ENCODE data around the gene USP7. TPM values are rescaled to one million over a fixed set of nuclear protein-coding genes. Genes with fewer than 3 reads are reported as not detected.

Gene USP7
- total RNA-seq, 6 donors from 2014 or later: 68.2 to 122 (median 72.2) TPM

DNA sequence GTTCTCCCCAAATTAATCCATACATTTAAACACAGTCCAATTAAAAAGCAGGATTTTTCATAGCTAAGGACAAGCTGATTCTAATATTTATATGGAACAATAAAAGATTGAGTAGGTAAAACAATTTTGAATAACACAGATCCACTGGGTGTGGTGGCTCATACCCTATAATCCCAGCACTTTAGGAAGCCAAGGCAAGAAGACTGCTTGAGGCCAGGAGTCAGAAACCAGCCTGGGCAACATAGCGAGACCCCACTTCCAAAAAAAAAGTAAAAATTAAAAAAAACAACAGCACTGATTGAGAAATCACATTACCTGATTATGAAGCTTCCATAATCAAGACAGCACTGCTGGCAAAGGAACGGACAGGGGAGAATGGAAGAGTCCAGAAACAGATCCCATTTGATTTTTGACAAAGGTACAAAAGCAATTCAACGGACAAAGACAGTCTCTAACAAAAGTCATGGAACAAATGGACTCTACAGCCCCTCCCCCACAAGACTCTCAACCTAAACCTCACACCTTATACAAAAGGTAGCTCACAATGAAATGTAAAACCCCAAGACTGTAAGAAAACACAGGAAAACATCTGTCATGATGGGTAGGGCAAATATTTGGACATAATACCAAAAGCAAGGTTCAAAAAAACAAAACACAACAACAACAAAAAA, 17.9 kb downstream of the USP7 start:
- no peaks in the 10 kb centered on the region for H3K9me3 ChIP-seq
- ATAC-seq (ENCODE audit: low FRiP score in 2 of 2): no peak
- H3K27me3 ChIP-seq: no peaks in the 10 kb centered on the region
- peaks cover 57 to 90% (median 80%) of the 10 kb centered on the region in 4 donors for H3K4me1 ChIP-seq
- 85 to 89% methylated on average over 3 of the region's 3 CpGs for WGBS, 2 donors
- H3K27ac ChIP-seq: no peak overlapping the region
- no peak overlapping the region for H3K4me3 ChIP-seq
- no peak for DNase-seq
- TF ChIP-seq EP300 (IDR thresholded peaks at IDR 0.05): no peak
- no peak for TF ChIP-seq POLR2A (IDR thresholded peaks at IDR 0.05)
- TF ChIP-seq, protein P1, sequence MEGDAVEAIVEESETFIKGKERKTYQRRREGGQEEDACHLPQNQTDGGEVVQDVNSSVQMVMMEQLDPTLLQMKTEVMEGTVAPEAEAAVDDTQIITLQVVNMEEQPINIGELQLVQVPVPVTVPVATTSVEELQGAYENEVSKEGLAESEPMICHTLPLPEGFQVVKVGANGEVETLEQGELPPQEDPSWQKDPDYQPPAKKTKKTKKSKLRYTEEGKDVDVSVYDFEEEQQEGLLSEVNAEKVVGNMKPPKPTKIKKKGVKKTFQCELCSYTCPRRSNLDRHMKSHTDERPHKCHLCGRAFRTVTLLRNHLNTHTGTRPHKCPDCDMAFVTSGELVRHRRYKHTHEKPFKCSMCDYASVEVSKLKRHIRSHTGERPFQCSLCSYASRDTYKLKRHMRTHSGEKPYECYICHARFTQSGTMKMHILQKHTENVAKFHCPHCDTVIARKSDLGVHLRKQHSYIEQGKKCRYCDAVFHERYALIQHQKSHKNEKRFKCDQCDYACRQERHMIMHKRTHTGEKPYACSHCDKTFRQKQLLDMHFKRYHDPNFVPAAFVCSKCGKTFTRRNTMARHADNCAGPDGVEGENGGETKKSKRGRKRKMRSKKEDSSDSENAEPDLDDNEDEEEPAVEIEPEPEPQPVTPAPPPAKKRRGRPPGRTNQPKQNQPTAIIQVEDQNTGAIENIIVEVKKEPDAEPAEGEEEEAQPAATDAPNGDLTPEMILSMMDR (IDR thresholded peaks at IDR 0.05): no peak
- no peak for TF ChIP-seq POLR2AphosphoS5 (IDR thresholded peaks at IDR 0.05)
- no peaks in the 10 kb centered on the region for H3K36me3 ChIP-seq

DNA sequence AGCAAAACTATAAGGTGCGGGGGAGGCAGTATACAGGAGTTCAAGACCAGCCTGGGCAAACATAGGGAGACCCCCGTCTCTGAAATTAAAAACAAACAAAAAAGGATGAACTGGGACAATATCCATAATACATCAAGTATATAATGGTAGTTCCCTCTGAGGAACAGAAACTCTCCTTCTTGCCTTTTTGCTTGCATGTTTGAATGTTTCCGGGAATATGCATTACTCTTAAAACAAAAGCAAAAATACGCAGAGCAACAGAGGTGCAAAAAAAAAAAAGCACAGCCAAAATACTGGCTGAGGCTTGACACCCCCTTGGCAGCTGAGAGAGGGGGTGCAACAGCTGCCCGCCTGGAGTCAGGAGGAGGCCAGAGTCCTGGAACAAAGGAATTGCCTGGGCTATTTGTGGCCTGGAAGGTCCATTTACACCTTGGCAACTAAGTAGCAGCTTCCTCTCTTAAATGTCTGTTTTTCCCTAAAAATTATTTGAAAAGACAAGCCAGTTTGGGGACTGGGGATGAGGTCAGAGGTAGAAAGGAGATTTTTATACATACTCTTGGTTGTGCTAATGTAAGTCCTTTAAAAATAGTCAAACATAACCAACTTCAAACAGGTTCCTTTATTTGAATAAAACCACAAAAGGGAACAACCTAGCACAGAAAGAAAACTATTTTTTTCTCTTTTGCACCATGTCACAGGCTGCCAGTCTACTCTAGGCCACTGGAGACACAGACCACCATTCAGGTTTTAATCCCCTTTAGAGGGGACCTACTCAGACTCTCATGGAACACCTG, 19.5 kb downstream of the USP7 start:
- TF ChIP-seq EP300 (IDR thresholded peaks at IDR 0.05) (no peak), POLR2AphosphoS5 (IDR thresholded peaks at IDR 0.05) (no peak), POLR2A (IDR thresholded peaks at IDR 0.05) (no peak)
- TF ChIP-seq, protein P1 (IDR thresholded peaks at IDR 0.05): no peak

DNA sequence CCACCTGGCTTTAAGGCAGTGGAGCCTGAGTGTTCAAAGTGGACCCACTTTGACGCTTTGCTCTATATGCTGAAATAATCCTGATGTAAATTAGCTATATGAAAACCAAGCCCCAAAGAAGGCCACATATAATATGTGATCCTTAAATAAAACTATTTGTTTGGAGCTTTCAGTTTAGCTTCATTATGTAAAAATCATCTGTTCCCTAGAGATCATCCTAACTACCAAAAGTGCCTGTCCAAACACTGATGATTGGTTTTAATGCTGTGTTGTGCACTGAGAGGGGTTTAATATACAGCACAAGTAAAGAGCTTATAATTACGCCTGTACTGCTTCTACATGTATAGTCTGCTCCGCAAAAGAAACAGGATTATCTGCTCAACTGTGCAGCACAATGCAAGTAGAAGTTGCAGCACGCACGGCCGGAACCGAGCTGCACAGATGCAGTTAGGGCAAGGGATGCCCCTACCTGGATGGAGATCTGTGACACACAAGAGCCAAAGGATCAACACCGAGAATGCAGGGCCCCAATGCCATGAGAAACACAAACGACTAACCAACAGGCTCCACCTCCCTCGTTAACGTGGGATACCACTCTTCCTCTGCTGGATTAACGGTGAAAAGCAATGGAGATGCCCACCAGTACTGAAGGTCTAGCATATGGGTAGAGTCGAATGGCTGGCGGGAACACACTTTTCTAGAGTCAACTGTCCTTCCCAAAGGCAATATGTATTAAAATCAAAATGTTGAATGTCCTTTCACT, 20.5 kb downstream of the USP7 start:
- TF ChIP-seq EP300 (IDR thresholded peaks at IDR 0.05): no peak
- TF ChIP-seq, protein P1 (IDR thresholded peaks at IDR 0.05): no peak
- TF ChIP-seq POLR2AphosphoS5 (IDR thresholded peaks at IDR 0.05): no peak
- no peak for TF ChIP-seq POLR2A (IDR thresholded peaks at IDR 0.05)
- ATAC-seq (ENCODE audit: low FRiP score in 2 of 2) (no peak), DNase-seq (no peak)
- Histone ChIP-seq H3K27ac (no peak overlapping the region), H3K4me3 (no peak overlapping the region), H3K36me3 (no peaks in the 10 kb centered on the region), H3K4me1 (peaks cover 51 to 86% (median 71%) of the 10 kb centered on the region in 4 donors), H3K27me3 (no peaks in the 10 kb centered on the region), H3K9me3 (no peaks in the 10 kb centered on the region)
- 83 to 84% methylated on average over 14 of the region's 14 CpGs for WGBS, 2 donors

More for the DNA sequence above, 19.5 kb downstream of the USP7 start:
- peak in 1 of 2 donors; percentile 29 for ATAC-seq (ENCODE audit: low FRiP score in 2 of 2)
- 47 to 51% methylated on average over 5 of the region's 5 CpGs for WGBS, 2 donors
- H3K4me1 ChIP-seq: peaks cover 54 to 87% (median 72%) of the 10 kb centered on the region in 4 donors
- H3K27me3 ChIP-seq: no peaks in the 10 kb centered on the region
- no peak for DNase-seq
- no peak overlapping the region for H3K4me3 ChIP-seq
- H3K36me3 ChIP-seq: no peaks in the 10 kb centered on the region
- no peaks in the 10 kb centered on the region for H3K9me3 ChIP-seq
- H3K27ac ChIP-seq: peak overlapping the region in 1 of 4 donors; percentile 25

DNA sequence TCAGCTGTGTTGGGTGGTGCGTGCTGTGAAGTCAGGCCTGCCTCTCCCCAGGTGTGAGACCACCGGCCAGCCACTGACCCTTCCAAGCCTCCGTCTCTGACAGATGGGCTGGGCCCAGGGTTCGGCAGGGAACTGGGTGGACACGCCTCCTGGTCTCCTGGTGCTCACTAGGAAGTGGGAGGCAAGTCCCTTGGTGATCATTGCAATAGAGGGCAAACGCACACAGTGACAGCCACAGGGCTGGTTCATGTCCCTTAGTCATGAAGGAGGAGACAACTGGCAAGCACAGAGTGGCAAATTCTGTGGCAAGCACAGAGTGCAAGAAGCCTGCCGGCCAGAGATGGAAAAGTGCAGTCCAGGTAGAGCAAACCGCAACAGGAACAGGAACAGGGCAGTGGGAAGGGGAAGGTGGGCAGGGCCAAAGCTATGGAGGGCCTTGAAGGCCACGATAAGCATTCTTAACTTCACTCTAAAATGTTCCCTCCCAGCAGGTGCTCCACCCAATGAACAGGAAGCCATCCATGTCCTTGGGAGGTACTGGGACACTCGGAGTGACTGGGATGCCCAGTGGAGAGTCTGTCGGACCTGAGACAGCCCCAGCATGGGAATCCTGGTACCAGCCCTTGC, 21.9 kb downstream of the USP7 start:
- Histone ChIP-seq H3K36me3 (no peaks in the 10 kb centered on the region), H3K27ac (no peak overlapping the region), H3K9me3 (no peaks in the 10 kb centered on the region), H3K4me1 (peaks cover 55 to 89% (median 67%) of the 10 kb centered on the region in 4 donors), H3K4me3 (no peak overlapping the region), H3K27me3 (no peaks in the 10 kb centered on the region)
- DNase-seq (peak in 1 of 2 donors; percentile 40), ATAC-seq (ENCODE audit: low FRiP score in 2 of 2) (peak in 1 of 2 donors; percentile 27)
- TF ChIP-seq POLR2A (IDR thresholded peaks at IDR 0.05): no peak
- no peak for TF ChIP-seq EP300 (IDR thresholded peaks at IDR 0.05)
- TF ChIP-seq, protein P1 (IDR thresholded peaks at IDR 0.05): no peak
- no peak for TF ChIP-seq POLR2AphosphoS5 (IDR thresholded peaks at IDR 0.05)
- 50 to 69% methylated on average over 9 to 10 of the region's 11 CpGs for WGBS, 2 donors

All from upper lobe of left lung (tissue), 6 donors.